Transverse colon (tissue), 4 donors: ENCODE data around the gene ADD3. TPM values are rescaled to one million over a fixed set of nuclear protein-coding genes. Genes with fewer than 3 reads are reported as not detected.
A peak's percentile ranks its signal among the peaks of the same experiment; 100 is the strongest.

ENCODE experiments used
- DNase-seq: peaks from one replicate; pipeline ENCODE4 v3.0.0-alpha.2; 2019
- H3K27ac ChIP-seq, 4 donors: fragments of 200-600 bp; sonication (generic); 2 replicates each; pipeline ENCODE4 v1.5.1; 2016 to 2018; ENCODE audit warnings: inconsistent platforms in 4 of 4
- H3K27me3 ChIP-seq: fragments of 200-600 bp; sonication (generic); 2 replicates; pipeline ENCODE4 v1.5.1; 2017; ENCODE audit warnings: inconsistent platforms
- H3K36me3 ChIP-seq, 4 donors: fragments of 200-600 bp; sonication (generic); 2 replicates each; pipeline ENCODE4 v1.5.1; 2017 to 2019; ENCODE audit warnings: inconsistent platforms in 4 of 4
- H3K4me1 ChIP-seq, 4 donors: fragments of 200-600 bp; sonication (generic); 2 replicates each; pipeline ENCODE4 v1.5.1; 2017 to 2020; ENCODE audit warnings: inconsistent platforms in 4 of 4
- H3K4me3 ChIP-seq, 4 donors: fragments of 200-600 bp; sonication (generic); 1 replicate in 1 of 4; 2 replicates in 3 of 4; pipeline versions ENCODE4 v1.5.1 to v1.6.1; 2017 to 2019; ENCODE audit warnings: inconsistent platforms in 4 of 4
- H3K9me3 ChIP-seq, 2 donors: fragments of 200-600 bp; sonication (generic); 2 replicates each; pipeline ENCODE4 v1.5.1; 2017 to 2019; ENCODE audit warnings: inconsistent platforms in 2 of 2
- EP300 ChIP-seq: sonication (generic); formaldehyde crosslinking; IDR thresholded peaks from one replicate; pipeline ENCODE4 v1.6.1; 2017; ENCODE audit warnings: antibody characterized with exemption, low read depth
- POLR2A ChIP-seq: fragments of 450-650 bp; IDR thresholded peaks from one replicate; pipeline ENCODE4 v1.6.1; 2016; ENCODE audit warnings: antibody characterized with exemption, mild to moderate bottlenecking, moderate library complexity
- POLR2AphosphoS5 ChIP-seq, 3 donors: sonication (generic); formaldehyde crosslinking; IDR thresholded peaks; one replicate each; pipeline ENCODE4 v1.6.1; 2016; ENCODE audit warnings: antibody characterized with exemption in 3 of 3
- WGBS, 2 donors: methylation state at CpG; one replicate each; pipeline ENCODE4 v1.1.5; 2018; ENCODE audit warnings: low coverage in 1 of 2; 5-methylcytosine and 5-hydroxymethylcytosine counted together
- in situ Hi-C, 4 donors: fragments of 200-750 bp; cut with MboI; loops; one replicate each; pipeline versions ENCODE4 v1.15.0 to v1.15.1; 2017; ENCODE audit warnings: low sequenced_read_pairs in 3 of 4, low pct_ligation_motif_present in 1 of 4, low pct_unique_long_range_greater_than_20kb in 1 of 4
- intact Hi-C: fragments of 100-400 bp; cut with DNase I; formaldehyde crosslinking; loops from one replicate; pipeline ENCODE4 v1.15.1; 2023; ENCODE audit warnings: low total_unique reads
- total RNA-seq, 4 donors: library from RNA; depleted of rRNA; stranded (reverse); fragments of >200 nt; gene quantifications; one replicate each; pipeline ENCODE4 v1.1.0, GENCODE V29; 2016
- TF ChIP-seq, protein P1 (sequence below), 5 experiments: fragments of 200-600 bp in 3 of 5; fragments of 450-650 bp in 2 of 5; sonication (generic) in 3 of 5; IDR thresholded peaks; 1 replicate in 2 of 5; 2 replicates in 3 of 5; pipeline ENCODE4 v1.5.1; 2016 to 2017; ENCODE audit warnings: antibody characterized with exemption in 5 of 5, inconsistent platforms in 3 of 5, mild to moderate bottlenecking in 2 of 5, moderate library complexity in 1 of 5

ADD3 gene
- total RNA-seq, 4 donors from 2014 or later, result 175 to 342 (median 258) TPM

DNA sequence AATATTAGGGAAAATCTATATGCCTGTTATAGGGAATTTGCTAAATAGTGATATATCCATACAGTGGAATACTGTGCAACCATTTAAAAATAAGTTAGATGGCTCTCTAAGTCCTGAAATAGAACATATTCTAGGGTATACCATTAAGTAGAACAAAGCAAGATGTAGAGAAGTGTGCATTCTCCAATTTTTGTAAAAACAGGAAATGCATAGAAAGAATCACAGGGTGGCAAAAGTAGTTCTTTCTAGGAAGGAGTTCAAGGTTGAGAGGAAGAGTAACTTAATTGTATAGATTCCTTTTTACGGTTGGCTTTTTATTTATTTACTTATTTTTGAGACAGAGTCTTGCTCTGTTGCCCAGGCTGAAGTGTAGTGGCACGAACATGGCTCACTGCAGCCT is 43.7 kb downstream of the ADD3 start:
- Histone ChIP-seq H3K4me1 (peaks cover 0 to 31% (median 1%) of the 10 kb centered on the region in 4 donors), H3K9me3 (peaks cover 0 to 9% of the 10 kb centered on the region in 2 donors), H3K4me3 (no peak overlapping the region), H3K27me3 (no peaks in the 10 kb centered on the region), H3K27ac (no peak overlapping the region), H3K36me3 (no peaks in the 10 kb centered on the region)
- DNase-seq, result no peak
- in situ Hi-C loops (no loop called here), intact Hi-C loops (no loop called here)
- WGBS, 2 donors, result 68 to 86% methylated on average over 2 of the region's 2 CpGs
- TF ChIP-seq, protein P1, sequence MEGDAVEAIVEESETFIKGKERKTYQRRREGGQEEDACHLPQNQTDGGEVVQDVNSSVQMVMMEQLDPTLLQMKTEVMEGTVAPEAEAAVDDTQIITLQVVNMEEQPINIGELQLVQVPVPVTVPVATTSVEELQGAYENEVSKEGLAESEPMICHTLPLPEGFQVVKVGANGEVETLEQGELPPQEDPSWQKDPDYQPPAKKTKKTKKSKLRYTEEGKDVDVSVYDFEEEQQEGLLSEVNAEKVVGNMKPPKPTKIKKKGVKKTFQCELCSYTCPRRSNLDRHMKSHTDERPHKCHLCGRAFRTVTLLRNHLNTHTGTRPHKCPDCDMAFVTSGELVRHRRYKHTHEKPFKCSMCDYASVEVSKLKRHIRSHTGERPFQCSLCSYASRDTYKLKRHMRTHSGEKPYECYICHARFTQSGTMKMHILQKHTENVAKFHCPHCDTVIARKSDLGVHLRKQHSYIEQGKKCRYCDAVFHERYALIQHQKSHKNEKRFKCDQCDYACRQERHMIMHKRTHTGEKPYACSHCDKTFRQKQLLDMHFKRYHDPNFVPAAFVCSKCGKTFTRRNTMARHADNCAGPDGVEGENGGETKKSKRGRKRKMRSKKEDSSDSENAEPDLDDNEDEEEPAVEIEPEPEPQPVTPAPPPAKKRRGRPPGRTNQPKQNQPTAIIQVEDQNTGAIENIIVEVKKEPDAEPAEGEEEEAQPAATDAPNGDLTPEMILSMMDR (IDR thresholded peaks at IDR 0.05), result no peak

DNA sequence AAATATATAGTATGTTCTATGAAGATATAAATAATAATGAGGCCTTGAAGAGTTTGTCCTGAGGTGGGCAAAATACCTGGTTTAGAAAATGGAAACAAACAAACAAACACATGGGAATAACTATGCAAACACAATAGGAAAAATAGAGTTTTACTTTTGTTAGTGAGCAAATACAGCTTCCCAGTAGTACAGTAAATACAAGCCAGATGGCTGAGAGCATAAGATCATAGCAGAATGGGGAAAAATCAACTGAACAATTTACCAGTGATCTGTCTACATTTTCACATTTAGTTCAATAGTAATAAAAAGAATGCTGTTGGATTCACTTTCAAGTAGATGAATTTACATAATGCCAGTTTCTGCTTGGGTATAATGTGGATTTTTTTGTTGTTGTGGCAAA is 45.1 kb downstream of the ADD3 start:
- Histone ChIP-seq H3K4me1 (peaks cover 0 to 45% (median 1%) of the 10 kb centered on the region in 4 donors), H3K36me3 (no peaks in the 10 kb centered on the region), H3K27me3 (no peaks in the 10 kb centered on the region), H3K4me3 (no peak overlapping the region), H3K9me3 (peaks cover 0 to 8% of the 10 kb centered on the region in 2 donors), H3K27ac (no peak overlapping the region)
- TF ChIP-seq POLR2AphosphoS5 (IDR thresholded peaks at IDR 0.05) (no peak), EP300 (no peak)
- TF ChIP-seq, protein P1 (IDR thresholded peaks at IDR 0.05), result no peak
- intact Hi-C loops (no loop called here), in situ Hi-C loops (no loop called here)
- DNase-seq, result no peak

DNA sequence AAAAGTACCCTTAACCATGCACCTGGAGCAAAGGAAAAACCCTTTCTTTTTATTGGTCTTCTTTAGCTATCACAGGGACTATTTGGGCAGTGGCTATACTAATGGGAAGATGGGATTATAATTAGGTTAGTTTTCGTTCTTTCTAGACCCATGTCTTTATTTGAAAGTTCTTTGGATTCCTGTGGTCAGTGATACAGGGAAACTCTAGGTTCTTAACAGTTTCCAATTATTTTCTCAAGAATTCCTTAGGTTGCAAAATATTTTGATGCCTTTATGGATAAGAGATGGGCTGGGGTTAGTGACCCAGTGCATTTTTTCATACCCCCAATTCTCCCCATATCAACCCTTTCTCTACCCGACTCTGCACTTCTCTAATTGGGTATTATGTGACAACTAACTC is 49.0 kb downstream of the ADD3 start:
- Histone ChIP-seq H3K9me3 (no peaks in the 10 kb centered on the region), H3K4me1 (peaks cover 0 to 61% (median 1%) of the 10 kb centered on the region in 4 donors), H3K27me3 (no peaks in the 10 kb centered on the region), H3K4me3 (no peak overlapping the region), H3K27ac (no peak overlapping the region), H3K36me3 (no peaks in the 10 kb centered on the region)
- 76 to 92% methylated on average over 2 of the region's 2 CpGs for WGBS, 2 donors
- intact Hi-C loops (no loop called here), in situ Hi-C loops (no loop called here)
- DNase-seq, result no peak
- TF ChIP-seq, protein P1 (IDR thresholded peaks at IDR 0.05), result no peak
- TF ChIP-seq EP300 (no peak), POLR2A (no peak), POLR2AphosphoS5 (IDR thresholded peaks at IDR 0.05) (no peak)

DNA sequence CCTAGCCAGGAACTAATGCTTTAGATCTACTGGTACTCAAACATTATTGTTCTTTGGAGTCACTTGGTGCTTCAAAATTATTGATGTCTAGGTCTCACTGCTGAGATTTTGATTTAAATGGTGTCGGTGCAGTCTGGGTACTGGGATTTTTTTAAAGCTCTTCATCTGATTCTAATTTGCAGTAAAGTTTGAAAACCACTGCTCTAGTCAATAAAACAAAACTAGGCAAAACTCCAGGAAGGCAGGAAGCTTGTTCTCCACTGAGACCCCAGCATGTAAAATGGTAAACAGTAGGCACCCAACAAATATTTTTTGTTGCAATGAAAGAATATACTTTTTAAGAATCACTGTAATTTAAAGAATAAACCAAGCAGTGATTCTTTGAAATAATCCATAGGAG is 49.7 kb downstream of the ADD3 start:
- in situ Hi-C loops, result no loop called here
- no peak overlapping the region for H3K4me3 ChIP-seq
- no peaks in the 10 kb centered on the region for H3K36me3 ChIP-seq
- peaks cover 0 to 56% (median 1%) of the 10 kb centered on the region in 4 donors for H3K4me1 ChIP-seq
- peak overlapping the region in 1 of 4 donors; percentile 16 for H3K27ac ChIP-seq
- no peaks in the 10 kb centered on the region for H3K27me3 ChIP-seq
- H3K9me3 ChIP-seq, result no peaks in the 10 kb centered on the region
- intact Hi-C loops, result no loop called here
- WGBS, 2 donors, result 84% methylated on average over 1 of the region's 1 CpG; no CpG with 5 or more reads in 1 of the 2 donors
- no peak for TF ChIP-seq POLR2AphosphoS5 (IDR thresholded peaks at IDR 0.05)
- no peak for DNase-seq

DNA sequence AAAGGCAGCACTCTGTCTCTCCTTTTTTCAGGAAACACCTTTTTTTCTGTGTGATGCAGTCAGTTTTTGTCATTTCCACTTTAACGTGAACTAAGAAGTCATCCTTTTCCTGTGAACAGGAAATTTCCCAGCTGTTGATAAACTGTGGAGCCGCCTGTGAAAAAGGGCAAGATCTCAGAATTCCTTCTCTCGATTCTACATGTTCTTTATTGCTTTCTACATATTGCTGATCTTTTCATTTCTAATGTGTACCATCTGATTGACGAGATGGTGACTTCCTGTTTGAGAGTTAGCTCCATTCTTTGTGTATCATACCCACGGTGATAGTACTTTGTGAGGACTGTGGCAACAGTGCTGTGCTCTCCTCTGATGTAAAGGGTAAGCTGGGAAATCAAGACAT is 50.4 kb downstream of the ADD3 start:
- H3K9me3 ChIP-seq, result no peaks in the 10 kb centered on the region
- H3K36me3 ChIP-seq, result no peaks in the 10 kb centered on the region
- TF ChIP-seq EP300, result no peak
- TF ChIP-seq POLR2AphosphoS5 (IDR thresholded peaks at IDR 0.05), result no peak
- TF ChIP-seq, protein P1 (IDR thresholded peaks at IDR 0.05), result no peak
- TF ChIP-seq POLR2A, result no peak
- no peaks in the 10 kb centered on the region for H3K27me3 ChIP-seq
- WGBS, 2 donors, result 48 to 51% methylated on average over 5 of the region's 5 CpGs
- intact Hi-C loops, result no loop called here
- peaks cover 0 to 52% (median 1%) of the 10 kb centered on the region in 4 donors for H3K4me1 ChIP-seq
- in situ Hi-C loops, result no loop called here
- H3K4me3 ChIP-seq, result no peak overlapping the region
- no peak for DNase-seq
- peak overlapping the region in 2 of 4 donors; percentile 8 to 11 for H3K27ac ChIP-seq
